ENCODE data around the gene C1QTNF12. TPM values are rescaled to one million over a fixed set of nuclear protein-coding genes. Genes with fewer than 3 reads are reported as not detected.

The C1QTNF12 gene
- total and polyA plus RNA-seq, 7 donors: 0.13 to 1.4 (median 0.86) TPM

- peaks cover 7% of the 10 kb centered on the region for H3K9me3 ChIP-seq
- intact Hi-C loops (cut with DNase I): no loop called here
- H3K27me3 ChIP-seq (ENCODE audit: insufficient read depth in 3 of 3, low read length in 2 of 3): peaks cover 0 to 16% (median 15%) of the 10 kb centered on the region in 3 donors
- 24 to 30% (median 27%) methylated on average over 33 to 34 of the region's 34 CpGs for WGBS, 3 donors
- DNase-seq (no peak), ATAC-seq (no peak)
- H3K4me1 ChIP-seq: peaks cover 9% of the 10 kb centered on the region
- no peak overlapping the region for H3K4me3 ChIP-seq
- TF ChIP-seq, protein P1, sequence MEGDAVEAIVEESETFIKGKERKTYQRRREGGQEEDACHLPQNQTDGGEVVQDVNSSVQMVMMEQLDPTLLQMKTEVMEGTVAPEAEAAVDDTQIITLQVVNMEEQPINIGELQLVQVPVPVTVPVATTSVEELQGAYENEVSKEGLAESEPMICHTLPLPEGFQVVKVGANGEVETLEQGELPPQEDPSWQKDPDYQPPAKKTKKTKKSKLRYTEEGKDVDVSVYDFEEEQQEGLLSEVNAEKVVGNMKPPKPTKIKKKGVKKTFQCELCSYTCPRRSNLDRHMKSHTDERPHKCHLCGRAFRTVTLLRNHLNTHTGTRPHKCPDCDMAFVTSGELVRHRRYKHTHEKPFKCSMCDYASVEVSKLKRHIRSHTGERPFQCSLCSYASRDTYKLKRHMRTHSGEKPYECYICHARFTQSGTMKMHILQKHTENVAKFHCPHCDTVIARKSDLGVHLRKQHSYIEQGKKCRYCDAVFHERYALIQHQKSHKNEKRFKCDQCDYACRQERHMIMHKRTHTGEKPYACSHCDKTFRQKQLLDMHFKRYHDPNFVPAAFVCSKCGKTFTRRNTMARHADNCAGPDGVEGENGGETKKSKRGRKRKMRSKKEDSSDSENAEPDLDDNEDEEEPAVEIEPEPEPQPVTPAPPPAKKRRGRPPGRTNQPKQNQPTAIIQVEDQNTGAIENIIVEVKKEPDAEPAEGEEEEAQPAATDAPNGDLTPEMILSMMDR (IDR thresholded peaks at IDR 0.05): no peak
- no peaks in the 10 kb centered on the region for H3K36me3 ChIP-seq (ENCODE audit: insufficient read depth in 1 of 2, low read depth in 1 of 2)
- no peak overlapping the region for H3K27ac ChIP-seq
Measured at GRCh38 chr1:1236945-1237873, 9.3 kb downstream of the C1QTNF12 start.

GRCh38 chr1:1236176-1236763, 10.3 kb downstream of the C1QTNF12 start:
- Histone ChIP-seq H3K4me3 (no peak overlapping the region), H3K9me3 (peaks cover 7% of the 10 kb centered on the region), H3K27ac (no peak overlapping the region), H3K4me1 (peaks cover 9% of the 10 kb centered on the region), H3K36me3 (ENCODE audit: insufficient read depth in 1 of 2, low read depth in 1 of 2) (no peaks in the 10 kb centered on the region), H3K27me3 (ENCODE audit: insufficient read depth in 3 of 3, low read length in 2 of 3) (peaks cover 0 to 16% (median 15%) of the 10 kb centered on the region in 3 donors)
- TF ChIP-seq, protein P1 (IDR thresholded peaks at IDR 0.05): no peak
- no peak for ATAC-seq
- DNase-seq: no peak
- 53 to 59% (median 54%) methylated on average over 21 to 22 of the region's 22 CpGs for WGBS, 3 donors
- intact Hi-C loops (cut with DNase I): no loop called here

DNA sequence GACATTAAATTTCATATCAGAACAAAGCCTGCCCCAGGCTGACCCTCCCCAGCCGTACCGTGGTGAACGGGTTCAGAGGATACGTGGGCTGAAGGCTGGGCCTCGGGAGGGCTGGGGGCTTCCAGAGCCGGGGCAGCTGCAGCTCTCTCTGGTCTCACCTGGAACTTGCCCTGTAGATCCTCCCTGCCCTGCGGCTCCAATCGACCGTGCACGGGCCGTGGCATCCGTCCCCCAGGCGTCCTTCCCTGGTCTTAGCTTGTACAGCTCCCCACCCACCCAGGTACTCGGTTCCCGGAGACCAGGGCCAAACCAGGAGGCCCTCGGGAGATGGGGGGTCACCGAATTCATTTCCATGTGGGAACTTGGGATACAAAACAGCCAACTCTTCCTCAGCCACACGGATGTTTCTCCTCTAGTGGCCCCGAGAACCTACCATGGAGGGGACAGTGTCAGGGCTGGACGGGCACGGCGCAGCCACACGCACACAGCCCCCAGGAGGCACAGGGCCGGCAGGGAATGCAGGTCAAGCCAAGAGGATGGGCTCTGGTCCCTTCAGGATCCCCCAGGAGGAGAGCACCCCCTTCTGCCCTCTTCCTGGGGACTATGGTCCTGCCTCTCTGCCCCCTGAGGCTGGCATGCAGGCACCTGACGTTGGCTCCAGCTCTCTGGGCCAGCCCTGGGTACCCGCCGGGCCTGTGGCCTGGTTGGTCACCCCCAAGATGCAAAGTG, 11.3 kb downstream of the C1QTNF12 start:
- Histone ChIP-seq H3K4me1 (peaks cover 14% of the 10 kb centered on the region), H3K27ac (no peak overlapping the region), H3K4me3 (no peak overlapping the region), H3K9me3 (peaks cover 7% of the 10 kb centered on the region), H3K36me3 (ENCODE audit: insufficient read depth in 1 of 2, low read depth in 1 of 2) (no peaks in the 10 kb centered on the region), H3K27me3 (ENCODE audit: insufficient read depth in 3 of 3, low read length in 2 of 3) (peaks cover 0 to 16% (median 14%) of the 10 kb centered on the region in 3 donors)
- 82 to 84% (median 82%) methylated on average over 27 of the region's 27 CpGs for whole genome bisulfite sequencing, 3 donors
- intact Hi-C loops (cut with DNase I): no loop called here
- no peak for DNase-seq
- TF ChIP-seq, protein P1 (IDR thresholded peaks at IDR 0.05): no peak
- ATAC-seq: no peak

DNA sequence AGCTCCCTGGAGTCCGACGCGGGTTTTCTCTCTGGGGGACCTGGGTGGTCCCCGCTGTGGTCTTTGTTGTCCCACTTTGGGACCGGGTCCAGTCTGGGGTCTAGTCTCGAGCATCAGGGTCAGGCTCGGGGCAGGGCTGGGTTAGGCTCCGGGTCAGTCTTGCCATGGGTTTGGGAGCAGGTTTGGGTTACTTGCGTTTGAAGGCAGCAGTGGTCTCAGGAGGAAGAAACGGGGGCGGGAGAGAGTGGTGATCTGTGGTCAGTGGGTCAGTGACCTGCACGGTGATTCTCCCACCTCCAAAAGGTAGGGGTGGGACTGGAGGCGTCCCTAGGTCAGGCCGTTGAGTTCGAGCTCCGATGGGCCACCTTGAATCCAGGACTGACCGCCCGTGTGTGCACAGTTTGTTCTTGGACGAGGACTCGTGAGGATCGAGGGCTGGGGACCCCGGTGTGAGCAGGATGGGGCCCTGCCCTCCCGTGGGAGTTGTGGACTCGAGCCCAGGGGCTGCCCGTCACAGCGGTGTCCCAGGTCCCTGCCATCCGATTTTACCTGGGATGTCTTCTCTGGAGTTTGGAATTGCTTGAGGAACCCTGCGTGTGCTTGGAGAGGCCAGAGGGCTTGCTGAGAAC, 12.2 kb downstream of the C1QTNF12 start:
- no peak for ATAC-seq
- intact Hi-C loops (cut with DNase I): loop anchor here (5.0 kb wide), 1 partner anchor 38 kb away; the partner anchor contains the start of gene UBE2J2 (in 2 of the 2)

More for the DNA sequence above, 12.2 kb downstream of the C1QTNF12 start:
- TF ChIP-seq, protein P1 (IDR thresholded peaks at IDR 0.05): no peak
- no peaks in the 10 kb centered on the region for H3K36me3 ChIP-seq (ENCODE audit: insufficient read depth in 1 of 2, low read depth in 1 of 2)
- H3K9me3 ChIP-seq: peaks cover 7% of the 10 kb centered on the region
- no peak for DNase-seq
- H3K27ac ChIP-seq: no peak overlapping the region
- H3K4me1 ChIP-seq: peaks cover 23% of the 10 kb centered on the region
- WGBS, 3 donors: 90 to 94% (median 92%) methylated on average over 28 of the region's 28 CpGs
- peaks cover 0 to 11% (median 6%) of the 10 kb centered on the region in 3 donors for H3K27me3 ChIP-seq (ENCODE audit: insufficient read depth in 3 of 3, low read length in 2 of 3)
- H3K4me3 ChIP-seq: no peak overlapping the region
